IMR-90 (cell line): ENCODE results near the gene ZXDA.
"Not testable (repeated sequence)": the region's sequence is repeated elsewhere in the genome, so short reads cannot be mapped to it uniquely, and the experiment has no call there.

Experiments
- BHLHE40 ChIP-seq: fragments of 150-350 bp; IDR thresholded peaks from 2 replicates; pipeline ENCODE4 v1.6.1; 2016; ENCODE audit warnings: mild to moderate bottlenecking, low read depth, low read length
- CEBPB ChIP-seq: IDR thresholded peaks from 2 replicates; pipeline ENCODE4 v1.6.1; 2012; ENCODE audit warnings: low read depth, low read length, improper control_type of control experiment
- MAFK ChIP-seq: IDR thresholded peaks from 2 replicates; pipeline ENCODE4 v1.6.1; 2012; ENCODE audit warnings: low read depth, low read length, improper control_type of control experiment
- NFE2L2 ChIP-seq: fragments of 150-350 bp; IDR thresholded peaks from 2 replicates; pipeline ENCODE4 v1.6.1; 2016; ENCODE audit warnings: low read depth, mild to moderate bottlenecking, low read length
- POLR2A ChIP-seq: IDR thresholded peaks from 2 replicates; pipeline ENCODE4 v1.6.1; 2012; ENCODE audit warnings: mild to moderate bottlenecking, low read depth, low read length
- RCOR1 ChIP-seq: IDR thresholded peaks from 2 replicates; pipeline ENCODE4 v1.6.1; 2012; ENCODE audit warnings: mild to moderate bottlenecking, low read length, improper control_type of control experiment; ENCODE audit not compliant: insufficient replicate concordance
- RFX5 ChIP-seq: IDR thresholded peaks from 2 replicates; pipeline ENCODE4 v1.8.0; 2012; ENCODE audit warnings: low read depth, mild to moderate bottlenecking, low read length, moderate library complexity
- TF ChIP-seq, protein P1 (sequence below): conservative IDR thresholded peaks from 2 replicates; pipeline ENCODE4 v1.5.1; 2012; ENCODE audit warnings: mild to moderate bottlenecking, low read depth, low read length, improper control_type of control experiment

DNA sequence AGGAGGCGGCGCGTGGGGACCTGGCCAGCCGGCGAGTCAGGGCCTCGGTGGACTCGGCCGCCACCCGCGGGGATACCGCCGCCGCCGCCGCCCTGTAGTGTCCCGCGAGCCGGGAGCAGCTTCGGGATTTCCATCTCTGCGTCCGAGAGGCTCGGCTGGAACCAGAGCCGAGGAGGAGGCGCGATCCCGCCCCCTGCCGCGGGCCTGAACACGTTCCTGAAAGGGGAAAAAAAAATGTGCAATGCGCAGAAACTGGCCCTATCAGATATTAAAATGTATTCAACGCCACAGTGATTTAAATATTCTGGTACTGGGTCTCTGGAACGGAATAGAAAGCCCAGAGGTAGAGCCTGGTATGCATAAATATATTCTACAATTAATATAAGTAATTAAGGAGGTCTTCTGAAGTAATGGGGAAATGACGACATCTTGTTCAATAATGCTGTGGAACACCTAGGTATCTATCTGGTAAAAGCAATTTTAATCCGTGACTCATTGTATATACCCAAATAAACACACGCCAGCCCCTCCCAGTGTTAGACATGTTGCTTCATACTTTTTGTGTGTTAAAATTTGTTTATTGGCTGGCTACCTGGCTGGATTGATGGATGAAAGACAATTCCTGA is at the start of gene ZXDA:
- TF ChIP-seq CEBPB: peak; percentile 45; the same call in 1 of the 2 replicates
- TF ChIP-seq, protein P1, sequence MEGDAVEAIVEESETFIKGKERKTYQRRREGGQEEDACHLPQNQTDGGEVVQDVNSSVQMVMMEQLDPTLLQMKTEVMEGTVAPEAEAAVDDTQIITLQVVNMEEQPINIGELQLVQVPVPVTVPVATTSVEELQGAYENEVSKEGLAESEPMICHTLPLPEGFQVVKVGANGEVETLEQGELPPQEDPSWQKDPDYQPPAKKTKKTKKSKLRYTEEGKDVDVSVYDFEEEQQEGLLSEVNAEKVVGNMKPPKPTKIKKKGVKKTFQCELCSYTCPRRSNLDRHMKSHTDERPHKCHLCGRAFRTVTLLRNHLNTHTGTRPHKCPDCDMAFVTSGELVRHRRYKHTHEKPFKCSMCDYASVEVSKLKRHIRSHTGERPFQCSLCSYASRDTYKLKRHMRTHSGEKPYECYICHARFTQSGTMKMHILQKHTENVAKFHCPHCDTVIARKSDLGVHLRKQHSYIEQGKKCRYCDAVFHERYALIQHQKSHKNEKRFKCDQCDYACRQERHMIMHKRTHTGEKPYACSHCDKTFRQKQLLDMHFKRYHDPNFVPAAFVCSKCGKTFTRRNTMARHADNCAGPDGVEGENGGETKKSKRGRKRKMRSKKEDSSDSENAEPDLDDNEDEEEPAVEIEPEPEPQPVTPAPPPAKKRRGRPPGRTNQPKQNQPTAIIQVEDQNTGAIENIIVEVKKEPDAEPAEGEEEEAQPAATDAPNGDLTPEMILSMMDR: not testable (repeated sequence)
- not testable (repeated sequence) for TF ChIP-seq RCOR1, POLR2A, NFE2L2, BHLHE40, RFX5, MAFK
